Stimulated activated naive CD4-positive, alpha-beta T cell (primary cell): ENCODE data around the gene FRMPD2.
"Not testable (repeated sequence)": the region's sequence is repeated elsewhere in the genome, so short reads cannot be mapped to it uniquely, and the experiment has no call there.

Source experiments
- DNase-seq, 6 experiments: peaks; one replicate each; lab custom pipeline; 2025; lab: John Stamatoyannopoulos, UW

Gene FRMPD2

DNA sequence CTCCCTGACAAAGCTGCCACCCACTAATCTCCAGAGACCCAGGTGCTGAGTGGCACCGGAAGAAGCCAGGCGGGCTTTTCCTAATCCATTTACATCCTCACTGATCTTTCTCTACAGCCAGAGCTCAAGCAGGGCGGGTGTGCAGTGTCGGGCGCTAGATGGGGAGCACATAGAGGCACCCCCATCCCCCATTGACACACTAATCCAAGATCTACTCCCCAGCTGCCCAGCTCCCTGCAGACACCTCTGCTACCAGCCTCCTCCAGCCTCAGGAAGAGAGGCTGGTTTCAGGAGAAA, 22.2 kb downstream of the FRMPD2 start:
- no peak for DNase-seq

DNA sequence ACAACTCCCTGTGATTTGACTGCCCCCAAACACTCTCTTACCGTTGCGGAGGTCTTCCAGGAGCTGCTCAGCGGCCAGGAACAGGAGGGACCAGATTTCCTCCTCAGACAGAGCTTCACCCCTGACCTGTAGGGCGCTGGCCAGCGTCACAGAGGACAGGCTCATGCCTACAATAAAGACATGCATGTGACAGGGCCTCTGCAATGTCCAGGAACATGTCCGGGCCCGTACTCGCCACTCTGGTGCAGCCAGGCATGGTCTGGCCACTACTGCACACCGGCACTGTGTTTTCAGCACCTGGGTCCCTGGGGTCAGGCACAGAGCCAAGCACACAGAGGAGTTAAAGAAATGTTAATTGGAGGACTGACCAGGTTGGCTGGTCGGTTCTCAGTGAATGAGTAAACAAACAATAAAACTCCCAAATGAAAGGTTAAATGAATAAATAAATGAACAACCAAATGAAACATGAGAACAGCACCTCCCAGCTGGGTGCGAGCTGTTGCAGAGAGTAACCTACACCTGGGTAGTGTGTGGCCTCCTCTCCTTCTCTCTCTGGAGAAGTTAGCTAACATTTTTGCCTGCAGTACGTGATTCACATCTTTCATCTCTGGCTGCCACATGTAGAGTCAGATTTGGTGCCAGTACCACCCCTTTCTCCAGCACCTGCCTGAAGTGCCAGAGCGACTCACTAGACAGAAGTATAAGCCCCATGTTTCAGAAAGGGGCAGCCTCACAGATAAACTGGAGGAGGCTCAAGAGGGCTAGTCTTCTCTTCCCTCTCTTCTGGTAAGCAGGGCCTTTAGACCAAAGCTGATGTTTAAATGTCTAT, 22.8 kb downstream of the FRMPD2 start:
- no peak for DNase-seq

DNA sequence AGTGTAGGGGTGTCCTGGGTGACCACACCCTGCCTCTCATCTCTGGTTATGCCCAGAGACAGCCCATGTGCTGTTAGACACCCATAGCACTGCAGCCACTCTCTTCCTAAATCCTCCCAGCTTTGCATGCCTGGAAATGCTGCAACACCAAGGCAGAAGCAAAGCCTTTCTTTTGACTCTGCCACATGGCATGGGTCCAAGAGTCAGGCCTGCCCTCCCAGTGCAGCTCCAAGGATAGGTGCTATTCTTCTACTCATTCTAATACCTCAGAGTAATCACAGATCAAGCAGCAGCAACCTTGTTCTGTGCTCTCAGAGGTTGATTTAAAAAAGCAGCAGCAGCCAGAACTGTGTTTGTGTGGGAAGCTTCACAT, 23.4 kb downstream of the FRMPD2 start:
- no peak for DNase-seq

DNA sequence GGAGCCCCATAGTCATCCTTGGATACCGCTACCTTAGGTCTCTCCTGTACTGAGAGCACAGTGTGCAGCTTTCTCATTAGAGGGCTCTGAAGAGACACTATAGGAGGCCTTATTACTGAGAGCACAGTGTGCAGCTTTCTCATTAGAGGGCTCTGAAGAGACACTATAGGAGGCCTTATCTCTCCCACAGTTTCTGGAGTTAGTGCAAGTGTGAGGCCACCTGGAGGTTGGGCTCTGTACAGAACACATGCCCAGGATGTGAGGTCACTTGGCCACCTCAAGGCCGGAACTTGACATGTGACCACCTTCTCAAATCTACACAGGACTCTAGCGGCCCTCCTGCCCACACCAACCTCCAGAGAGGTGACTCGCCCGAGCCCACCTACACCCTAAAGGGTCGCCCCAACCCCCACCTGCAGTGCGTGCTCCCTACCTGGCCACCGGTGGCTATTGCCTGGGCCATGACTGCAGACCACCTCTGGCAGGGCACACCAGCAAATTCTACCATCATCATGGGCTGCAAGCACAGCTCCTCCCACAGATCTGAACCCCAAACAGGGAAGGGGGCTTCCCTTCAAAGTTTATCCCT, 24.6 kb downstream of the FRMPD2 start:
- no peak for DNase-seq

DNA sequence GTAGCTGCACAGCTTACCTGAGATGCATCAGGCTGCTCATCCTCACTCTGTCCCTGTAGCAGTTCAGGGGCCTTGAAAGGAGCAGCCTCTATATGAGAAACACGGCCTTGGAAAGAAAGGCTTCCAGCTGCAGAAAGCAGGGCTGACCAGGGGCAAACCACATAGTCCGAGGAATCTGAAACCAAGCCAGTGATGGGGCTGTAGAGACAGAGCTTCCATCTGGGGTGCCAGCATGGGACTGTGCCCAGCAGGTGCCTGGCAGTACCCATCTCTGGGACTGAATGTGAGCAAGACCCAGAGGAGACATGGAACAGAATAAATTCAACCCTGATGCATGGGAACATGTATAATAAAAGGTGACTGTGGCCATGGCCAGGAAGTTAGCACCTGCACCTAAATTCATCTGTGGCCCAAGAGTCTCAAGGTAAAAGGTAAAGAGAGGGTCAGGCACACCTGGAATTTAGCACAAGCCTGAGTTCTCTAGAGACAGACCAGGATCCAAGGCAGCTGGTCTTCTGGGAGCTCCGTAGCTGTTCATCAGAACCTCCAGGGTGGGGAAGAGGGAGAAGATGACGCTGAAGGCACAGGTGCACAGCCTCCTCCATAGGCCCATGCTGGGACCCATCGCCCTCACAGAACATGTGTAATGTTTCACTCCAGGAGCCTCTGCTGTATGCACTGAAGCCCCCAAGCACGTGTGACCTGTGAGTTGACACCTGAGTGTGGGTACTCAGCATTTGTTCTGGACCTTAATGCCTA, 25.3 kb downstream of the FRMPD2 start:
- DNase-seq, result no peak

DNA sequence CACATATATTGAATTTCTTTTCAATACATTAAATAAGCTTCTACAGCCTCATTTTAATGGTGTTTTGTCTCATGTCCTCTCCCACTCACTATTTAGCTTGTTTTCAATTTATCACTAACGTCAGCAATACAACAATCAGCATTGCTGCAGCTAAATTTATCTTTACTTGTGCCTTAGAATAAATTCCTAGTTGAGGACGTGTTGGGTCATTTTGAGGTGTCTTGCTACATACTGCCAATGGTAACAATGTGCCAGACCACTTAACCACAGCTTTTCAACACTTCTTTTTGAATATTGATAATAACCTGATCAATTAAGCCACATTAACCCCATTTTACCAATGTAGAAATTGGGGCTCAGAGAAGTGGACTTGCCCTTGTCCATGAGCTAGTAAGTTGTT, 26.0 kb downstream of the FRMPD2 start:
- no peak for DNase-seq

DNA sequence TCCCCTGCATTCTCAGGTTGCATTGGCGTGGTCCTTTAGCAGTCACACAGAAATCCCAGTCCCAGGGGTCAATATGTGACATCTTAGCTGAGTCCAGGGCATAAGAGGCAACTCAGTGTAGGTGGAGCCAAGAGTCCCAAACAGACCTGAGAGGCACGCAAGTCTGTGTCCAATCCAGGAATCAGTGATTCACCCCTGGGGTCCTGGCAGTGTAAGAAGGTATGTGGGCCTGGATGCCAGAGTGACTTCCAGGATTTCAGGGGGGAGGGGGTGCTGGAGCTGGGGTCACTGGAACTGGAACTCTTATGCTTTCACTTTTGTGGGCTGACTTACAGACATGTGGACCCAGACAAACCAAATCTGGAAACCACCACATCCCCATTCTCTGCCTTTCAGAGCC, 26.8 kb downstream of the FRMPD2 start:
- no peak for DNase-seq

DNA sequence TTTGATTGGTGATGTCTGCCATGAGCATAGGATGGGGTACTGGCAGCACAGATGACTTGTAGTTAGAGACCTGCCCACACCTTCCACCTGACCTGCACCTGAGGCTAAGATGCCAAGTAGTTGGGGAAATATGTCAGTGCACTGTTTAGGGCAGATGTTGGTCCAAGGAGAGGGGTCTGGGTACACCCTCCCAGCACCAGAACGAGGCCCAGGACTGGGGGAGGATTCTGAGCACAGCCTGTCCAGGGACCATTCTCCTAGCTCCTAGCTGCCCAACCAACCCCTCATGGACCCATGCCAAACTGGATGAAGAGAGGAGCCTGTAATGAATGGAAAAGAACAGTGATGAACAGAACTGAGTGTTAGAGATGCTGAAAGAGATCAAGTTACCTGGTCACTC, 28.0 kb downstream of the FRMPD2 start:
- DNase-seq, result no peak

DNA sequence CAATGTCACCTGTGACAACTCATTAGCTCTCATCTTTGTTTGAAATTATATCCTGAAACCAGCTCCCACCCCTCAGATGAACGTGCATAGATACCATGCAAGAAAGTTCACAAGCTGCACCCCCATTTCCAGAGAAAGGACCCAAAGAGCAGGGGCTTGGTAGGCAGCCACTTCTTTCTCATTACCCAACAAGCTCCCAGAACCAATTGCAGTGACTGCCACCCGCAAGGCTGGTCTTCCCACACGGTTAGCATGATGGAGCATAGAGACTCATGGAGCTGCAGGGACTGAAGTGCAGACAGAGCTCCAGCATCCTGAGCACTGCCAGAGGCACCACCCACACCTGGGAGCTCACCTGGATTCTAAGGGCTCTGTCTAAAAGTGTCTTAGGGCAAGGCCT, 28.5 kb downstream of the FRMPD2 start:
- DNase-seq, result no peak

DNA sequence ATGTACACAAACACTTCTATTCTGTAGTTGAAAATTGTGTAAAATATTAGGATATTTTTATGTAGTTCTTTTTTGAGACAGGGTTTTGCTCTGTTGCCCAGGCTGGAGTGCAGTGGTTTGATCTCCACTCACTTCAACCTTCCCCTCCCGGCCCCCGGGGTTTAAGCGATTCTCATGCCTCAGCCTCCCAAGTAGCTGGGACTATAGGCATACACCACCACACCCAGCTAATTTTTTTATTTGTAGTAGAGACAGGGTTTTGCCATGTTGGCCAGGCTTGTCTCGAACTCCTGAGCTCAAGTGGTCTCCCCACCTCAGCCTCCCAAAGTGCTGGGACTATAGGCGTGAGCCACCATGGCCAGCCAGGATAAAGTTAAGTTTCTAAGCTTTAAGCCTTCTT, 30.6 kb downstream of the FRMPD2 start:
- DNase-seq, result not testable (repeated sequence)

DNA sequence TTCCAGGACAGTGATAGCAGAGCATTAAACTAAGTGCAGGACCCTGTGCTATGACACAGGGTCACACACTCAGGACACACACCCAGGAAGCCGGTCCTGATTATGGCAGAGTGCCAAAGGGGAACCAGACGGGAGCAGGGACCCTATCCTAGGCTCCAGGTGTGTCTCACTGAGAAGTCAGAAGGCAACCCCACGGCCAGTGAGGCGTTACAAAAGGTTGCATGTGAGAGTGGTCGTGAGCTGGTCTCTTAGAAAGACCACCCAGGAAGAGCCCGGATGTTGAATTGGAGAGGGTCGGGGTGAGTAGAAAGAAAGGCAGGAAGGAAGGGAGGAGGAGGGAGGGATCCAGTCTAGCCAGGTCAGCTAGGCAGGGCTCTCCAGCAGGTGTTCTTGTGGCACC, 31.0 kb downstream of the FRMPD2 start:
- DNase-seq, result no peak

DNA sequence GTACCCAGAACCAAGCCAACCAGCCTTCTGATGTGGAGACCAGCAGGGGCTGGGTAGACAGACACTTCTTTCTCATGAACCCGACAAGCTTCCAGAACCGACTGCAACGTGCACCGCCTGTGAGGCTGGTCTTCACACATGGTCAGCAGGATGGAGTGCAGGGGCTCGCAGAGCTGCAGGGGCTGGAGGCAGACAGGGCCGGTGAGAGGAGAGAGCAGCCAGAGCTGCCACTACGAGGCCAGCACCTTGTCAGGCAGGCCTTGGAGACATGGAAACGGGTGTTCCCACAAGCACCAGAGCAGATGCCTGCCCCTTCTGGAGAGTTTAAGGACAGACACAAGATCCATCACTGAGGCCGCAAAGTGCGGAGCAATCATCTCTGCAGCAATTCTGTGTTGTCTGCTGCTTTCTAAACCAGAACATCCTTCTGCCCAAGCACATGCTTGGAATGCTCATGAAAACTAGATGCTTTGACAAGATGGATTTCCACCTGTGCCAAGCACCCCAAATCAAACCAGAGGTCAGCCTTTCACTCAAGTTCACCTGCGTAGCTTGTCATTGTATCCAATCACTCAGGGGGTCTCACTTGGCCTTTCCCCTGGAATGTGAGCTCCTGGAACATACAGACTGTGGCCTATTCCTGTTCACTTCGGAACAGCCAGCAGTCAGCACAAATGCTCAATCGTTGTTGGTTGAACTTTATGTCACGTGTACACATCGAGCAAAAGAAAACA, 32.2 kb downstream of the FRMPD2 start:
- DNase-seq, result no peak

DNA sequence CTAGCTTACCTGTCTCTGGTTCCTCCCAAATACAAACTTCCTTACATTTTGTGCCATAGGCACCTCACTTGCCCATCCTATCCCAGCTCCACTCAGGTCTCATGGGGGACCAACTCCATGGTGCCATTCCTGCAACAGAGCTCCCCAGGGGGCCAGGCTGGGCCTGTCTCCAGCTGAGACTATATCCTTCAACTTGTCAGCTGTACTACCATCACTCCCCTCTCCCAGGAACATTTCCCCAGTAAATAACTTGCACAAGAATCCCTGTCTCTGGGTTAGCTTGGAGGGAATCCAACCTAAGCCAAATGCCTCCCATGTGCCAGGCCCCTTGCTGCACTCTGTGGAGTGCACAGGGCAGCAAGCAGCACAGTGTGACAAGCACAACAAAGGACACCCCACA, 33.2 kb downstream of the FRMPD2 start:
- DNase-seq, result no peak

DNA sequence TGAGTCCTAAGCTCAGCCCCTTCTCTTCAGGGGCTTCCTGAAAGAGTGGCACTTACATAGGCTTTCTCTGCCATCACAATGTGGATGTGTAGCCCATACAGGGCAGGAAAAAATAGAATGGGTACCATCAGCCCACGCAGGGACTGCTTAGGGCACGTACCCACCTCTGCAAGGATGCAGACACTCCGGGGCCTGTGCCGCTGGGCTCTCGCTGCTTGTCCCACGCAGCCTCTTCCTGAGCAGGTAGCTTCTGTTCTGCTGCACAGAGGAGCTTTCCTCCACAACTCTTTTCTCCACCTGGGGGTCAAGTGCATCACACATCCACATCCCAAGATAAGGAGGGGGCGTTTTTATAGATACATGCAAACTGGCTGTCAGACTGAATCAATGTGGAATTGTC, 34.3 kb downstream of the FRMPD2 start:
- no peak for DNase-seq

DNA sequence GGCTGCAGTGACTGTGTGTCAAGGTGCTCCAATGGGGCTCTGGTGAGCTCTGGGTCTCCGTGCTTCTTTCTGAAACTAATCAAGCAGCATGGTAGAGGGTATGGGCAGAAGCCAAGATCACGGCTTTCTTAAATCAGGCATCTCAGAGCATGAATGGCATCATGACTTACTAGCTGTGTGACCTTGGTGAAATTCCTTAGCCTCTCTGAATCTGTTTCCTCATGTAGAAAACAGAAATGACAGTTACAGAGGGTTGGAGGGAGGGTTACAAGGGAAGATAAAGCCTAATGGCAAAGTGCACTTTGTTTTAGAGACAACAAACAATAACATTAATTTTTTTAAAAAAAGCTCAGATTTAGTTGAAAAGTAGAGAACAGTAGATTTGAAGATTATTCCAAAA, 34.9 kb downstream of the FRMPD2 start:
- no peak for DNase-seq

DNA sequence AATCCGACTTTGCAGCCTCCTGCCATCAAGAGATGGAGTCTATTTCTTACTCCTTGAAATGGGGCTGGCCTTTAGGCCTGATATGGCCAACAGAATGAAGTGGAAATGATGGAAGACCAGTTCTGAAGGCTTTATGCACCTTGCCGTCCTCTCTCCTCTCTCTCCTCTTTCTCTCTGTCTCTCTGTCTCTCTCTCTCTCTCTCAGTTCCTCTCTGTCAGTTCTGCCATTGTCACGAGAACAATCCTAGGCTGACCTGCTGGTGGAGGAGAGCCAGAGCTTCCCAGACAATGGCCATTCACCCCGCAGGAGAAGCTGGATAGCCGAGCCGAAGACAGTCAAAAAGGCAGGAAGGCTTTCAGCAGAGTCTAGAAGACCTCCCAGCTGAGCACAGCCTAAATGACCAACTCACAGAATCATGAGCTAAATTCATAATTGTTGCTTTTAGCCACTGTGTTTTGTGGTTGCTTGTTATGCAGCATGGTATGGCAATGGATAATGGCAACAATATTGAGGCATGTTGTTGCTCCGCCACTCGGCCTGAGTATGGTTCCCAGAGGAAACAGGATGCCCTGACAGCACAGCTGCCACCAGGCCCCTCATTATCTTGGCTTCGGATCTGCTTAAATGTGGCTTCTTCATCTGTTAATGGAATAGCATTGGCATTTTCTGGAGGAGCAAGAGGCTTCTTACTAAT, 35.5 kb downstream of the FRMPD2 start:
- DNase-seq, result no peak

DNA sequence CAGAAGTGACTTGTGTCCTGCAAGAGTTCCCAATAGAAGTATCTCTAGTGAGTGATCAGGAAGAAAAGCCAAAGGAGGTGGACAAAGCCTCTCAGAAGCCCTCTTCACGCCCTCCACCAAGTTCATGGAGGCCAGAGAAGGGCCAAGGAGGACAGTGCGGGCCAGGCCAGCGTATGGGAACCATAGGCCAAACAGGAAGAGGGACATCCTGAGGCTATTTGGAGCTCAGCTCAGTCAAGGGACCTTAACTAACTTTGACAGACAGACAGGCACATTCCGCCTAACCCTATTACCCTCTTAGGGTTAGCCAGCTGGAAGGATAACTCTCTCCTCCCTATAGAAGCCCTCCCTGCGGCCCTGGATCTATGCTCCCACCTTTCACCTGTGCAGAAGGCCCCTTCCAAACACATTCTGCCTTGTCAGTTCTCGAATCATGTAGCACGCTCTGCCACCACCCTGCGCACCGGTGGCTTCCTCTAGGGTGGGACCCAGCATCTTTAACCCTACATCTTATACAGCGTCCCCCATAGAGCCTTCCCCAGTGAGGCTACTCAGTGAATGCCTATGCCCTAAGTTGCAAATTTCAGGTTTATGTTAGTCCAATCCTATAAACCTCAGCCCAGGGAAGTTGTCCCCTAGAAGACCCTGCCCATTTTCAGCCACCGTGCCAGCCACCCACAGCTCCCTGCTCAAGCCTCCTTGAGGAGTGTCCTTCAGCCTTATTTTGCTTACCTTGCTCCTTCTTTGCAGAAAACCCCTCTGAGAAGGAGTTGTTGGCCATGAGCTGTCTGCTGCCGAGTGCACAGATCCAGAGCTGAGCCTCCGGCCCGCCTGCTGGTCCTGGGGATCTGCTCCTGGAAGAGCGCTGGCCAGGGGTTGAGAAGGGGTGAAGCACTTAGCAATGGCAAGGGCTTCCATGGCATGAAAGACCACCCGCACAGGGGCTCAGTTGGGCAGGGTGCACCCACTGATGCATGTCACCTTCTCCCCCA, 36.9 kb downstream of the FRMPD2 start:
- DNase-seq, result no peak

DNA sequence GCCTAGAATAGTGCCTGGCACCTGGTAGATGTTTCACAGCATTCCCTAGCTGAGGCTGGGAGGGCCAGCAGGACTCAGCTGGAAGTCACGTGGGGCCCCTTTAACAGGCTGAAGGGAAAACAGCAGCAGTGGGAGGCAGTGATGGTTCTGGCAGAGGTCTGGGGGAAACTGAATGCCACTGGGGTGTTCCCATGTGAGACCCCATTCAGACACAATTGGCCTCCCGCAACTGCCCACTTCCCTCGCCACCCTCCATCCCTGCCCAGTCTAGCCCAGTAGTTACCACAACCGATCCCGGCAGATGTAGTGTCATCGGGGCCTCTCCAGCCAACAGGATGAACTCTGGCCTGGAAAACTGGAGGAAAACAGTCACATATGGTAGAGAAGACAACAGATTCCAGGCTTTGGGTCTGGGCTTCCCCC, 38.3 kb downstream of the FRMPD2 start:
- no peak for DNase-seq

DNA sequence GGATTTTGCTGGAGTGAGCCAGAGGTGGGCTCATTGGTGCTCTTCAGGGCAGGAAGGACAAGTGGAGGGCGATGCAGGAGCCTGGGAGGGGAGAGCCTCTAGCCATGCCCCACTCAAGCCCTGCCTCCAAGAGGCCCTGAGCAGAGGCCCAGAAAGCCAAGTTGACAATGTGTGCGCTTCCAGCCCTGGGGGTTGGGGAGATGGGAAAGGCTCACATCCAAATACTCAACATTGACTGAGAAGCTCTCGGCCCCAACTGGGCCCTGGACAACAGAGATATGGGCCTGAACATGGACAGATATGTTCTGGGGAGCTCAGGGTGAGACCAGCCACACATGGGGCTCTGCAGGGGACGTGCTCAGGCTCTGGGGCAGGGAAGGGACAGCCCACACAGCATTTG, 39.0 kb downstream of the FRMPD2 start:
- DNase-seq, result no peak

DNA sequence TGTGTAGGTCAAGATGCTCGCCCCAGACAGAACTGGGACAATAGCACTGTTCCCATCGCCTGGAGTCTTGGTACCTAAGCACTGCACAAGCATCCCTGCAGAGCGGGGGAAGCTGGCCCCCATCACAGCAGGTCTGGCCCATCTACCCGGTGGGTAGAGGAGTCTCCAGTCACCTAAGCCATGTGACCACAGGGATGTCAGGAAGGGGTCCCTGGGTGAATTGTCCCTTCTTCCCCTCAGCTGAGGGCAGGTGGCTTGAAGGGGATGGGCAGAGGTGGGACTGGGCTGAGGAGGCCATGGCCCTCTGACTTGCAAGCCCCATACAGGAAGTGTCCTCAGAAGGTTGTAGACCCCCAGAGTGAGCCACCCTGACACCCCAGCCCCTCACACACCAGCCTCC, 39.7 kb downstream of the FRMPD2 start:
- no peak for DNase-seq

DNA sequence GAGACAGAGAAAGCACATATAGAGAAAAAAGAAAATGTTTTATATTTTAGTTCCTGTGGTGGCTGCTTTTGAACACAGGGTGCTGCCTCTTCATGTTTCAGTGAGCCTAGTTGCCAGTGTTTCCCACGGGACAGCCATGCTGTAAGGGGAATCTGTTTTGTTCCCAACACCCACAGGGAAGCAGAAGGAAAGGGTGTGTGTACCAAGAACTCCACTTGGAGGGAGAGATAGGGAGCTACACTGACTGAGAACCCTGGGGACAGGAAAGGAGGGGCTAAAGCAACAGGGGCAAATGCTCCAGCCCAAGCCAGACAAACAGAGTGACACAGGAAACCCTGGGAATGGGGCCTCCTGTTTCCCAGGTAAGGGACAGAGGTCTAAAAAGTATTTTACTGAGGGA, 40.2 kb downstream of the FRMPD2 start:
- DNase-seq, result no peak
